Aorta (tissue), 5 donors: ENCODE results near the gene CD80. TPM values are rescaled to one million over a fixed set of nuclear protein-coding genes. Genes with fewer than 3 reads are reported as not detected.
"Not testable (repeated sequence)": the region's sequence is repeated elsewhere in the genome, so short reads cannot be mapped to it uniquely, and the experiment has no call there.

Experiments used
- ATAC-seq: fragments of 200-7000 bp; cut with Tn5 transposase; one replicate; pipeline ENCODE4 v1.9.1; 2022; ENCODE audit warnings: moderate library complexity; ENCODE audit not compliant: low FRiP score
- DNase-seq, 2 donors: peaks; one replicate each; pipeline ENCODE4 v3.0.0-alpha.2; 2020
- H3K27ac ChIP-seq, 2 donors: one replicate each; pipeline ENCODE4 v1.5.1; 2013; ENCODE audit warnings: low read length in 2 of 2, mild to moderate bottlenecking in 2 of 2, moderate library complexity in 2 of 2, control low read depth in 1 of 2, inconsistent platforms in 1 of 2, low read depth in 1 of 2
- H3K27me3 ChIP-seq, 2 donors: one replicate each; pipeline ENCODE4 v1.6.1; 2013; ENCODE audit warnings: control low read depth in 1 of 2, low read length in 1 of 2, mild to moderate bottlenecking in 1 of 2, moderate library complexity in 1 of 2; ENCODE audit not compliant: insufficient read depth in 2 of 2, control insufficient read depth in 1 of 2
- H3K36me3 ChIP-seq, 2 donors: one replicate each; pipeline ENCODE4 v1.6.1; 2013; ENCODE audit warnings: control low read depth in 1 of 2, low read length in 1 of 2, mild to moderate bottlenecking in 1 of 2; ENCODE audit not compliant: insufficient read depth in 2 of 2, control insufficient read depth in 1 of 2
- H3K4me1 ChIP-seq, 2 donors: one replicate each; pipeline ENCODE4 v1.6.1; 2013; ENCODE audit warnings: low read length in 2 of 2, control low read depth in 1 of 2, mild to moderate bottlenecking in 1 of 2, moderate library complexity in 1 of 2; ENCODE audit not compliant: insufficient read depth in 2 of 2, control insufficient read depth in 1 of 2
- H3K4me3 ChIP-seq, 2 donors: one replicate each; pipeline ENCODE4 v1.5.1; 2013; ENCODE audit warnings: low read length in 2 of 2, control low read depth in 1 of 2, mild to moderate bottlenecking in 1 of 2
- H3K9me3 ChIP-seq: one replicate; pipeline ENCODE4 v1.6.1; 2013; ENCODE audit warnings: mild to moderate bottlenecking, low read length; ENCODE audit not compliant: control insufficient read depth
- WGBS, 2 donors: extraction: QIAGEN DNeasy Blood & Tissue Kit; methylation state at CpG; one replicate each; pipeline ENCODE4 v1.1.7; 2013; 5-methylcytosine and 5-hydroxymethylcytosine counted together
- intact Hi-C, 2 donors: fragments of 100-400 bp; cut with DNase I; formaldehyde crosslinking; loops; one replicate each; pipeline versions ENCODE4 v1.14.2 to v1.15.0; 2022
- polyA plus RNA-seq, 2 donors: library from polyadenylated mRNA; stranded (reverse); fragments of 200-250 nt; gene quantifications; one replicate each; pipeline ENCODE4 v1.2.3, GENCODE V29; 2013
- total RNA-seq, 2 donors: library from RNA; stranded (reverse); fragmentation: NEBNext Ultra II Directional; extraction: Animal tissue kit (Norgen Biotek cat#: 25700); gene quantifications; one replicate each; pipeline ENCODE4 v1.2.1, GENCODE V29; 2021
- donor health status: healthy with polysubstance abuse.
- donor health status: Bipolar disorder and iron deficiency.
- donor health status: DM: no; HTN: no; CAD: no.
- donor health status: DM: no; HTN: no; CAD: no.
- donor health status: DM: yes; HTN: yes; CAD: no.

The CD80 gene
- total and polyA plus RNA-seq, 4 donors, result 0.38 to 2.3 (median 1.8) TPM; not detected in 1

GRCh38 chr3:119571688-119572087 lies 12.3 kb upstream of the CD80 start:
- H3K9me3 ChIP-seq, result no peaks in the 10 kb centered on the region
- H3K4me3 ChIP-seq, result no peak overlapping the region
- H3K4me1 ChIP-seq, result no peaks in the 10 kb centered on the region
- H3K36me3 ChIP-seq, result no peaks in the 10 kb centered on the region
- 82 to 84% methylated on average over 5 of the region's 5 CpGs for WGBS, 2 donors
- no peaks in the 10 kb centered on the region for H3K27me3 ChIP-seq
- intact Hi-C loops, result no loop called here
- ATAC-seq, result no peak
- no peak overlapping the region for H3K27ac ChIP-seq
- no peak for DNase-seq

GRCh38 chr3:119571230-119571629 lies 11.8 kb upstream of the CD80 start:
- H3K9me3 ChIP-seq, result no peaks in the 10 kb centered on the region
- no peaks in the 10 kb centered on the region for H3K27me3 ChIP-seq
- no peaks in the 10 kb centered on the region for H3K36me3 ChIP-seq
- H3K4me1 ChIP-seq, result no peaks in the 10 kb centered on the region
- H3K27ac ChIP-seq, result no peak overlapping the region
- DNase-seq (no peak), ATAC-seq (no peak)
- intact Hi-C loops, result no loop called here
- whole genome bisulfite sequencing, 2 donors, result 91 to 97% methylated on average over 1 of the region's 1 CpG
- H3K4me3 ChIP-seq, result no peak overlapping the region

- Histone ChIP-seq H3K27me3 (no peaks in the 10 kb centered on the region), H3K9me3 (no peaks in the 10 kb centered on the region), H3K4me3 (no peak overlapping the region), H3K27ac (no peak overlapping the region), H3K4me1 (no peaks in the 10 kb centered on the region), H3K36me3 (no peaks in the 10 kb centered on the region)
- ATAC-seq, result peak; percentile 62
- WGBS, 2 donors, result 83 to 86% methylated on average over 5 of the region's 5 CpGs
- no peak for DNase-seq
- intact Hi-C loops, result no loop called here
Observed at GRCh38 chr3:119570229-119570628, 10.8 kb upstream of the CD80 start.

GRCh38 chr3:119569156-119569555 lies 9.7 kb upstream of the CD80 start:
- ATAC-seq, result no peak
- Histone ChIP-seq H3K27me3 (no peaks in the 10 kb centered on the region), H3K9me3 (no peaks in the 10 kb centered on the region), H3K4me1 (no peaks in the 10 kb centered on the region), H3K4me3 (no peak overlapping the region), H3K36me3 (no peaks in the 10 kb centered on the region), H3K27ac (no peak overlapping the region)
- 87 to 88% methylated on average over 4 of the region's 4 CpGs for WGBS, 2 donors
- no peak for DNase-seq
- intact Hi-C loops, result no loop called here

- H3K4me1 ChIP-seq, H3K27ac ChIP-seq, ATAC-seq, H3K27me3 ChIP-seq, H3K9me3 ChIP-seq, intact Hi-C loops, H3K36me3 ChIP-seq, H3K4me3 ChIP-seq, DNase-seq: not testable (repeated sequence)
- 74 to 85% methylated on average over 2 of the region's 2 CpGs for WGBS, 2 donors
Observed at GRCh38 chr3:119563334-119563733, 3.9 kb upstream of the CD80 start.

- Histone ChIP-seq H3K4me3 (no peak overlapping the region), H3K27me3 (no peaks in the 10 kb centered on the region), H3K27ac (no peak overlapping the region), H3K36me3 (no peaks in the 10 kb centered on the region), H3K4me1 (no peaks in the 10 kb centered on the region), H3K9me3 (no peaks in the 10 kb centered on the region)
- no peak for DNase-seq
- intact Hi-C loops, result no loop called here
- 63 to 68% methylated on average over 6 of the region's 6 CpGs for WGBS, 2 donors
- peak; percentile 57 for ATAC-seq
Observed at GRCh38 chr3:119562307-119562961, 3.0 kb upstream of the CD80 start.

- no peaks in the 10 kb centered on the region for H3K27me3 ChIP-seq
- WGBS, 2 donors, result 85 to 89% methylated on average over 5 of the region's 5 CpGs
- no peak overlapping the region for H3K27ac ChIP-seq
- H3K4me3 ChIP-seq, result no peak overlapping the region
- no peaks in the 10 kb centered on the region for H3K36me3 ChIP-seq
- no peak for ATAC-seq
- intact Hi-C loops, result no loop called here
- DNase-seq, result no peak
- no peaks in the 10 kb centered on the region for H3K9me3 ChIP-seq
- H3K4me1 ChIP-seq, result no peaks in the 10 kb centered on the region
Observed at GRCh38 chr3:119560160-119560559, 746 bp upstream of the CD80 start.

GRCh38 chr3:119558626-119559317 lies 642 bp downstream of the CD80 start:
- Histone ChIP-seq H3K36me3 (no peaks in the 10 kb centered on the region), H3K9me3 (no peaks in the 10 kb centered on the region), H3K27ac (no peak overlapping the region), H3K4me3 (no peak overlapping the region), H3K4me1 (no peaks in the 10 kb centered on the region), H3K27me3 (no peaks in the 10 kb centered on the region)
- 85 to 88% methylated on average over 9 of the region's 9 CpGs for WGBS, 2 donors
- ATAC-seq (no peak), DNase-seq (no peak)
- intact Hi-C loops, result no loop called here

GRCh38 chr3:119557877-119558269 lies 1.5 kb downstream of the CD80 start:
- DNase-seq, result no peak
- WGBS, 2 donors, result 80 to 81% methylated on average over 3 of the region's 3 CpGs
- ATAC-seq, result no peak
- Histone ChIP-seq H3K36me3 (no peaks in the 10 kb centered on the region), H3K4me1 (no peaks in the 10 kb centered on the region), H3K27ac (no peak overlapping the region), H3K9me3 (no peaks in the 10 kb centered on the region), H3K4me3 (no peak overlapping the region), H3K27me3 (no peaks in the 10 kb centered on the region)
- intact Hi-C loops, result no loop called here
